HepG2 (cell line): ENCODE measurements around the gene HCRT. TPM values are rescaled to one million over a fixed set of nuclear protein-coding genes. Genes with fewer than 3 reads are reported as not detected.

ENCODE experiments used
- ATAC-seq: fragments of 200-7000 bp; cut with Tn5 transposase; 3 replicates; pipeline ENCODE4 v1.9.1; 2020; ENCODE audit warnings: mild to moderate bottlenecking, moderate library complexity
- BruUV-seq: library from RNA; stranded (reverse); fragments of 400-500 nt; replicated peaks from 2 replicates; lab custom pipeline; 2021; lab: Mats Ljungman, UMichigan
- CTCF ChIA-PET: fragments of 300-600 bp; formaldehyde crosslinking; extraction: SDS; loops from one replicate; lab custom pipeline; 2021; ENCODE audit warnings: low total read pairs, inconsistent platforms, low intra/inter-chr PET ratio; lab: Yijun Ruan, JAX
- POLR2A ChIA-PET: fragments of 350-600 bp; sonication (Branson Sonifier 250); formaldehyde crosslinking; loops from one replicate; lab custom pipeline; 2020; ENCODE audit warnings: antibody characterized with exemption, inconsistent platforms; lab: Yijun Ruan, JAX
- DNase-seq: peaks from one replicate; pipeline ENCODE4 v3.0.0-alpha.2; 2015; ENCODE audit warnings: low spot score
- FAIRE-seq: peaks from 3 replicates; lab custom pipeline; 2011; peaks lifted over from hg19 to GRCh38; lab: Jason Lieb, UNC
- H2AFZ ChIP-seq: one replicate; pipeline ENCODE4 v1.6.1; 2011; ENCODE audit warnings: low read length, inconsistent platforms
- H3K27ac ChIP-seq: fragments of 300-600 bp; 3 replicates; pipeline ENCODE4 v1.8.0; 2011; ENCODE audit warnings: mixed run types, mild to moderate bottlenecking, mixed read lengths, low read length, inconsistent platforms; ENCODE audit not compliant: insufficient read depth; ENCODE audit errors: extremely low read length
- H3K27me3 ChIP-seq, 2 experiments: fragments of 200-600 bp in 1 of 2; 2 replicates in 1 of 2; 3 replicates in 1 of 2; pipeline versions ENCODE4 v1.6.0 to v1.8.0; 2011; ENCODE audit warnings: low read length in 2 of 2, mild to moderate bottlenecking in 2 of 2, moderate library complexity in 2 of 2, inconsistent platforms in 1 of 2; ENCODE audit not compliant: insufficient read depth in 2 of 2, control insufficient read depth in 1 of 2
- H3K36me3 ChIP-seq, 2 experiments: fragments of 200-600 bp in 1 of 2; replicated peaks in 1 of 2; 2 replicates in 1 of 2; 3 replicates in 1 of 2; pipeline versions ENCODE4 v1.5.1 to v1.8.0; 2011; ENCODE audit warnings: low read length in 2 of 2, inconsistent platforms in 1 of 2; ENCODE audit not compliant: insufficient read depth in 2 of 2, control insufficient read depth in 1 of 2
- H3K4me1 ChIP-seq: 2 replicates; pipeline ENCODE4 v1.5.1; 2012; ENCODE audit warnings: low read length, inconsistent platforms; ENCODE audit not compliant: insufficient read depth
- H3K4me2 ChIP-seq: 2 replicates; pipeline ENCODE4 v1.6.0; 2011; ENCODE audit warnings: low read depth, low read length, inconsistent platforms
- H3K4me3 ChIP-seq, 3 experiments: fragments of 200-600 bp in 1 of 3; sonication (generic), shearing (Covaris generic) in 1 of 3; replicated peaks in 1 of 3; 2 replicates each; pipeline ENCODE4 v1.5.1; 2011 to 2016; ENCODE audit warnings: low read length in 3 of 3, inconsistent platforms in 2 of 3, low read depth in 2 of 3, mild to moderate bottlenecking in 2 of 3, control low read depth in 1 of 3, mixed read lengths in 1 of 3; ENCODE audit not compliant: insufficient read depth in 1 of 3
- H3K79me2 ChIP-seq: one replicate; pipeline ENCODE4 v1.6.1; 2011; ENCODE audit warnings: low read length, inconsistent platforms; ENCODE audit not compliant: insufficient read depth
- H3K9ac ChIP-seq: 2 replicates; pipeline ENCODE4 v1.6.0; 2011; ENCODE audit warnings: mild to moderate bottlenecking, low read depth, low read length, inconsistent platforms; ENCODE audit not compliant: insufficient read depth
- H3K9me3 ChIP-seq: 2 replicates; pipeline ENCODE4 v1.5.1; 2012; ENCODE audit warnings: mild to moderate bottlenecking, low read length
- H4K20me1 ChIP-seq: 2 replicates; pipeline ENCODE4 v1.6.0; 2011; ENCODE audit warnings: inconsistent platforms, mild to moderate bottlenecking, low read length, moderate library complexity; ENCODE audit not compliant: insufficient read depth
- ASH2L ChIP-seq: fragments of 300-600, 200-600 bp; sonication (generic); IDR thresholded peaks from 2 replicates; pipeline ENCODE4 v1.7.0; 2017; ENCODE audit warnings: low read depth, mild to moderate bottlenecking, moderate library complexity, mixed read lengths, low read length; ENCODE audit not compliant: insufficient read length
- EED ChIP-seq: sonication (generic); formaldehyde crosslinking; IDR thresholded peaks from 2 replicates; pipeline ENCODE4 v1.5.0; 2020; ENCODE audit warnings: mild to moderate bottlenecking, missing genetic modification reagents
- FOXM1 ChIP-seq: sonication (generic); formaldehyde crosslinking; IDR thresholded peaks from 2 replicates; pipeline ENCODE4 v1.5.0; 2020; ENCODE audit warnings: missing genetic modification reagents
- GABPB1 ChIP-seq: IDR thresholded peaks from 2 replicates; pipeline ENCODE4 v1.6.1; 2016; ENCODE audit warnings: mild to moderate bottlenecking, missing genetic modification reagents, moderate library complexity, missing compliant biosample characterization
- HOXA9 ChIP-seq: sonication (generic); formaldehyde crosslinking; IDR thresholded peaks from 2 replicates; pipeline ENCODE4 v1.8.1; 2022; ENCODE audit warnings: missing genetic modification reagents, mild to moderate bottlenecking, moderate library complexity, borderline replicate concordance
- MXI1 ChIP-seq: IDR thresholded peaks from 3 replicates; pipeline ENCODE4 v1.6.1; 2012; ENCODE audit warnings: low read depth, low read length, inconsistent platforms, borderline replicate concordance
- NFE2L1 ChIP-seq: sonication (generic); formaldehyde crosslinking; IDR thresholded peaks from 2 replicates; pipeline ENCODE4 v1.4.0; 2020; ENCODE audit warnings: missing genetic modification reagents, mild to moderate bottlenecking, borderline replicate concordance
- NRL ChIP-seq: sonication (generic); formaldehyde crosslinking; IDR thresholded peaks from 2 replicates; pipeline ENCODE4 v1.5.0; 2020; ENCODE audit warnings: missing genetic modification reagents, mild to moderate bottlenecking, moderate library complexity, borderline replicate concordance
- REXO4 ChIP-seq: sonication (generic); formaldehyde crosslinking; IDR thresholded peaks from 2 replicates; pipeline ENCODE4 v1.8.0; 2022; ENCODE audit warnings: missing genetic modification reagents, mild to moderate bottlenecking, borderline replicate concordance
- RORA ChIP-seq: sonication (generic); formaldehyde crosslinking; IDR thresholded peaks from 2 replicates; pipeline ENCODE4 v1.5.0; 2020; ENCODE audit warnings: mild to moderate bottlenecking, missing genetic modification reagents, moderate library complexity
- SMARCE1 ChIP-seq: fragments of 450-650 bp; IDR thresholded peaks from 2 replicates; pipeline ENCODE4 v1.6.1; 2017; ENCODE audit warnings: borderline replicate concordance
- U2AF2 ChIP-seq: fragments of 200-400 bp; formaldehyde crosslinking; IDR thresholded peaks from 2 replicates; pipeline ENCODE4 v1.6.1; 2017; ENCODE audit warnings: low read depth, mild to moderate bottlenecking, low read length
- ZC3H4 ChIP-seq: sonication (generic); formaldehyde crosslinking; IDR thresholded peaks from 2 replicates; pipeline ENCODE4 v1.4.0; 2020; ENCODE audit warnings: missing genetic modification reagents, borderline replicate concordance
- ZFY ChIP-seq: sonication (generic); formaldehyde crosslinking; IDR thresholded peaks from 2 replicates; pipeline ENCODE4 v1.4.0; 2020; ENCODE audit warnings: missing genetic modification reagents
- ZNF17 ChIP-seq: sonication (generic); formaldehyde crosslinking; IDR thresholded peaks from 2 replicates; pipeline ENCODE4 v1.5.0; 2020; ENCODE audit warnings: mild to moderate bottlenecking, missing genetic modification reagents
- ZNF589 ChIP-seq: sonication (generic); formaldehyde crosslinking; conservative IDR thresholded peaks from 2 replicates; pipeline ENCODE4 v1.8.0; 2022; ENCODE audit warnings: mild to moderate bottlenecking, moderate library complexity, missing genetic modification reagents
- ZNF703 ChIP-seq: sonication (generic); formaldehyde crosslinking; IDR thresholded peaks from 2 replicates; pipeline ENCODE4 v1.5.1; 2020; ENCODE audit warnings: missing genetic modification reagents, mild to moderate bottlenecking, moderate library complexity, borderline replicate concordance
- ZNF720 ChIP-seq: sonication (generic); formaldehyde crosslinking; IDR thresholded peaks from 2 replicates; pipeline ENCODE4 v1.4.0; 2020; ENCODE audit warnings: missing genetic modification reagents
- WGBS: methylation state at CpG from one replicate; pipeline ENCODE4 v1.1.6; 2017; ENCODE audit warnings: low lambda C conversion rate; 5-methylcytosine and 5-hydroxymethylcytosine counted together
- in situ Hi-C: cut with HindIII; loops from 2 replicates; pipeline ENCODE4 v1.10.0; 2017; ENCODE audit warnings: low pct_unique_long_range_greater_than_20kb; ENCODE audit not compliant: extremely low pct_ligation_motif_present
- intact Hi-C: fragments of 100-400 bp; cut with micrococcal nuclease; formaldehyde crosslinking; loops from one replicate; pipeline ENCODE4 v1.10.0; 2022; ENCODE audit not compliant: unreplicated experiment
- polyA plus RNA-seq, 8 experiments: library from polyadenylated mRNA; depleted of rRNA in 3 of 8; stranded (reverse) in 7 of 8; unstranded in 1 of 8; fragments of >200 nt; fragmentation: Illumina TruSeq in 4 of 8; extraction: Trizol in 4 of 8; gene quantifications; 2 replicates each; pipeline versions ENCODE4 v1.2.1 to v1.2.3, GENCODE V29; 2011 to 2016; ENCODE audit warnings: low read depth in 4 of 8, missing spikeins in 1 of 8, mixed read lengths in 1 of 8; ENCODE audit not compliant: insufficient read depth in 1 of 8
- total RNA-seq, 5 experiments: library from RNA; depleted of rRNA; stranded (reverse); fragments of >200 nt; fragmentation: Illumina TruSeq; extraction: Trizol; gene quantifications; 2 replicates each; pipeline ENCODE4 v1.2.3, GENCODE V29; 2016; ENCODE audit warnings: low read depth in 1 of 5
- TF ChIP-seq, protein P1 (sequence below), 2 experiments: IDR thresholded peaks; 2 replicates each; pipeline ENCODE4 v1.6.1; 2011 to 2012; ENCODE audit warnings: low read length in 2 of 2, borderline replicate concordance in 1 of 2, low read depth in 1 of 2, mild to moderate bottlenecking in 1 of 2, moderate library complexity in 1 of 2

HCRT gene
- total and polyA plus RNA-seq, 2 of the 13 experiments (the other 11 are each of a cell fraction or from before 2014, with no cell fraction given), result not detected

- H3K4me2 ChIP-seq, result peak overlapping the region; percentile 26
- peaks cover 49% of the 10 kb centered on the region for H3K4me1 ChIP-seq
- DNase-seq (peak; percentile 91), ATAC-seq (peak; percentile 95), FAIRE-seq (peak; percentile 98)
- no peaks in the 10 kb centered on the region for H3K9me3 ChIP-seq
- H4K20me1 ChIP-seq, result peaks cover 3% of the 10 kb centered on the region
- in situ Hi-C loops, result no loop called here
- CTCF ChIA-PET, result interaction anchor here (0.7 kb wide), 1 partner anchor 111 kb away, joined by 4 read pairs; no protein-coding TSS in a partner anchor
- WGBS, result 56% methylated on average over 15 of the region's 15 CpGs
- H3K79me2 ChIP-seq, result peaks cover 77% of the 10 kb centered on the region
- H3K9ac ChIP-seq, result peak overlapping the region; percentile 16
- POLR2A ChIA-PET, result interaction anchor here (0.8 to 1.8 kb wide), 7 partner anchors 9 to 48 kb away, joined by 3 to 14 read pairs (median 6); partner anchors contain the start of genes DHX58, KAT2A and KCNH4
- H3K4me3 ChIP-seq, result no peak overlapping the region; a peak in 1 of 6 replicates
- BruUV-seq, result no TSS peak
- peaks cover 3 to 47% of the 10 kb centered on the region in 2 experiments for H3K36me3 ChIP-seq
- intact Hi-C loops, result no loop called here
- H3K27ac ChIP-seq, result peak overlapping the region; percentile 56
- H2AFZ ChIP-seq, result no peak overlapping the region
- no peaks in the 10 kb centered on the region for H3K27me3 ChIP-seq
- no peak for TF ChIP-seq EED (CRISPR knock-in tag)
- peak; percentile 63; the same call in 1 of the 3 replicates for TF ChIP-seq MXI1
- TF ChIP-seq ZNF703, result no peak
- no peak for TF ChIP-seq NRL
- TF ChIP-seq ZNF720, result no peak
- TF ChIP-seq ZC3H4 (CRISPR knock-in tag), result no peak
- TF ChIP-seq GABPB1, result peak; percentile 78
- TF ChIP-seq U2AF2, result no peak
- no peak for TF ChIP-seq ZFY (CRISPR knock-in tag)
- no peak for TF ChIP-seq ASH2L
- TF ChIP-seq FOXM1 (CRISPR knock-in tag), result no peak
- TF ChIP-seq RORA (CRISPR knock-in tag), result no peak
- no peak for TF ChIP-seq ZNF589
- no peak for TF ChIP-seq HOXA9 (CRISPR knock-in tag)
- TF ChIP-seq, protein P1, sequence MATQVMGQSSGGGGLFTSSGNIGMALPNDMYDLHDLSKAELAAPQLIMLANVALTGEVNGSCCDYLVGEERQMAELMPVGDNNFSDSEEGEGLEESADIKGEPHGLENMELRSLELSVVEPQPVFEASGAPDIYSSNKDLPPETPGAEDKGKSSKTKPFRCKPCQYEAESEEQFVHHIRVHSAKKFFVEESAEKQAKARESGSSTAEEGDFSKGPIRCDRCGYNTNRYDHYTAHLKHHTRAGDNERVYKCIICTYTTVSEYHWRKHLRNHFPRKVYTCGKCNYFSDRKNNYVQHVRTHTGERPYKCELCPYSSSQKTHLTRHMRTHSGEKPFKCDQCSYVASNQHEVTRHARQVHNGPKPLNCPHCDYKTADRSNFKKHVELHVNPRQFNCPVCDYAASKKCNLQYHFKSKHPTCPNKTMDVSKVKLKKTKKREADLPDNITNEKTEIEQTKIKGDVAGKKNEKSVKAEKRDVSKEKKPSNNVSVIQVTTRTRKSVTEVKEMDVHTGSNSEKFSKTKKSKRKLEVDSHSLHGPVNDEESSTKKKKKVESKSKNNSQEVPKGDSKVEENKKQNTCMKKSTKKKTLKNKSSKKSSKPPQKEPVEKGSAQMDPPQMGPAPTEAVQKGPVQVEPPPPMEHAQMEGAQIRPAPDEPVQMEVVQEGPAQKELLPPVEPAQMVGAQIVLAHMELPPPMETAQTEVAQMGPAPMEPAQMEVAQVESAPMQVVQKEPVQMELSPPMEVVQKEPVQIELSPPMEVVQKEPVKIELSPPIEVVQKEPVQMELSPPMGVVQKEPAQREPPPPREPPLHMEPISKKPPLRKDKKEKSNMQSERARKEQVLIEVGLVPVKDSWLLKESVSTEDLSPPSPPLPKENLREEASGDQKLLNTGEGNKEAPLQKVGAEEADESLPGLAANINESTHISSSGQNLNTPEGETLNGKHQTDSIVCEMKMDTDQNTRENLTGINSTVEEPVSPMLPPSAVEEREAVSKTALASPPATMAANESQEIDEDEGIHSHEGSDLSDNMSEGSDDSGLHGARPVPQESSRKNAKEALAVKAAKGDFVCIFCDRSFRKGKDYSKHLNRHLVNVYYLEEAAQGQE (IDR thresholded peaks at IDR 0.05; ENCODE audit: borderline replicate concordance in 1 of 2, low read depth in 1 of 2, low read length in 2 of 2), result no peak
- TF ChIP-seq ZNF17 (CRISPR knock-in tag), result no peak
- TF ChIP-seq NFE2L1 (CRISPR knock-in tag), result no peak
- no peak for TF ChIP-seq SMARCE1
- no peak for TF ChIP-seq REXO4
Measured at GRCh38 chr17:42135664-42136653, 49.3 kb downstream of the HCRT start.
